ENCODE data around the gene FAM83B. TPM values are rescaled to one million over a fixed set of nuclear protein-coding genes. Genes with fewer than 3 reads are reported as not detected.

Gene FAM83B
- total RNA-seq, 1 experiment from 2014 or later: 15.6 TPM

GRCh38 chr6:54886932-54887584 is 40.5 kb downstream of the FAM83B start:
- Histone ChIP-seq H3K79me2 (ENCODE audit: low read depth) (peaks cover 4% of the 10 kb centered on the region), H3K27ac (no peak overlapping the region), H3F3A (ENCODE audit: insufficient read depth, low read depth) (no peaks in the 10 kb centered on the region), H2AFZ (no peak overlapping the region), H4K20me1 (ENCODE audit: insufficient read depth) (no peaks in the 10 kb centered on the region), H3K27me3 (ENCODE audit: insufficient read depth, low read depth) (no peaks in the 10 kb centered on the region), H3K9me2 (ENCODE audit: insufficient read depth) (no peaks in the 10 kb centered on the region; the same call in 1 of the 2 replicates), H3K4me1 (replicated peaks; ENCODE audit: insufficient read depth) (no peaks in the 10 kb centered on the region), H3K36me3 (ENCODE audit: low read depth) (no peaks in the 10 kb centered on the region), H3K4me2 (no peak overlapping the region), H3K4me3 (no peak overlapping the region), H3K9me3 (ENCODE audit: insufficient read depth, low read depth) (no peaks in the 10 kb centered on the region)
- TF ChIP-seq EZH2 (IDR thresholded peaks at IDR 0.05; ENCODE audit: low read depth): no peak
- no peak for TF ChIP-seq CTCF (conservative IDR thresholded peaks at IDR 0.05)
- DNase-seq: no peak
- intact Hi-C loops (cut with micrococcal nuclease; ENCODE audit: unreplicated experiment): no loop called here
- ChIA-PET CTCF (no interaction called here), POLR2A (ENCODE audit: unreplicated experiment) (no interaction called here)
- no TSS peak for BruUV-seq (replicated peaks)

- no peak overlapping the region for H3K27ac ChIP-seq
- POLR2A ChIA-PET (ENCODE audit: unreplicated experiment): interaction anchor here (0.6 kb wide), 1 partner anchor 1276 kb away, joined by 4 read pairs; no protein-coding TSS in a partner anchor
- CTCF ChIA-PET: no interaction called here
- no peaks in the 10 kb centered on the region for H3F3A ChIP-seq (ENCODE audit: insufficient read depth, low read depth)
- 0 out of 2 replicates have a peak, but pooled peaks cover 6% of the 10 kb centered on the region for H3K4me1 ChIP-seq (replicated peaks; ENCODE audit: insufficient read depth)
- H3K4me2 ChIP-seq: no peak overlapping the region
- no peak for DNase-seq
- no peaks in the 10 kb centered on the region for H3K27me3 ChIP-seq (ENCODE audit: insufficient read depth, low read depth)
- no peak overlapping the region for H3K4me3 ChIP-seq
- intact Hi-C loops (cut with micrococcal nuclease; ENCODE audit: unreplicated experiment): no loop called here
- H3K36me3 ChIP-seq (ENCODE audit: low read depth): no peaks in the 10 kb centered on the region
- H3K79me2 ChIP-seq (ENCODE audit: low read depth): peaks cover 4% of the 10 kb centered on the region
- no peaks in the 10 kb centered on the region for H3K9me3 ChIP-seq (ENCODE audit: insufficient read depth, low read depth)
- H3K9me2 ChIP-seq (ENCODE audit: insufficient read depth): no peaks in the 10 kb centered on the region; the same call in 1 of the 2 replicates
- H2AFZ ChIP-seq: no peak overlapping the region
- TF ChIP-seq CTCF (conservative IDR thresholded peaks at IDR 0.05) (no peak), EZH2 (IDR thresholded peaks at IDR 0.05; ENCODE audit: low read depth) (no peak)
- no TSS peak for BruUV-seq (replicated peaks)
- H4K20me1 ChIP-seq (ENCODE audit: insufficient read depth): no peaks in the 10 kb centered on the region
These were observed 45.0 kb downstream of the FAM83B start for GRCh38 chr6:54891536-54891935.

- Histone ChIP-seq H3K27ac (peak overlapping the region; percentile 47), H3K27me3 (ENCODE audit: insufficient read depth, low read depth) (no peaks in the 10 kb centered on the region), H2AFZ (no peak overlapping the region), H3K4me2 (no peak overlapping the region), H4K20me1 (ENCODE audit: insufficient read depth) (no peaks in the 10 kb centered on the region), H3K4me1 (replicated peaks; ENCODE audit: insufficient read depth) (0 out of 2 replicates have a peak, but pooled peaks cover 6% of the 10 kb centered on the region), H3K9me3 (ENCODE audit: insufficient read depth, low read depth) (no peaks in the 10 kb centered on the region), H3F3A (ENCODE audit: insufficient read depth, low read depth) (no peaks in the 10 kb centered on the region), H3K79me2 (ENCODE audit: low read depth) (no peaks in the 10 kb centered on the region), H3K36me3 (ENCODE audit: low read depth) (no peaks in the 10 kb centered on the region), H3K9me2 (ENCODE audit: insufficient read depth) (no peaks in the 10 kb centered on the region), H3K4me3 (no peak overlapping the region)
- POLR2A ChIA-PET (ENCODE audit: unreplicated experiment): no interaction called here
- CTCF ChIA-PET: no interaction called here
- TF ChIP-seq CTCF (conservative IDR thresholded peaks at IDR 0.05) (no peak), EZH2 (IDR thresholded peaks at IDR 0.05; ENCODE audit: low read depth) (no peak)
- DNase-seq: peak in 1 of 2 experiments; percentile 42
- BruUV-seq (replicated peaks): no TSS peak
- intact Hi-C loops (cut with micrococcal nuclease; ENCODE audit: unreplicated experiment): no loop called here
These were observed 46.3 kb downstream of the FAM83B start for GRCh38 chr6:54892831-54893230.
